DOHH2 (cell line): ENCODE measurements around the gene CACNB1.

Source experiments
- H3F3A ChIP-seq: fragments of 200-600 bp; sonication (generic), shearing (Covaris generic); 2 replicates; pipeline ENCODE4 v1.6.0; 2016; ENCODE audit warnings: antibody characterized with exemption, mild to moderate bottlenecking; ENCODE audit not compliant: control insufficient read depth, insufficient read depth
- H3K27ac ChIP-seq: fragments of 200-600 bp; sonication (generic); 2 replicates; pipeline ENCODE4 v1.5.1; 2014; ENCODE audit warnings: low read depth, mild to moderate bottlenecking, low read length, moderate library complexity
- H3K27me3 ChIP-seq: fragments of 200-600 bp; sonication (generic); 2 replicates; pipeline ENCODE4 v1.6.1; 2014; ENCODE audit warnings: mild to moderate bottlenecking, low read length, mixed read lengths; ENCODE audit not compliant: control insufficient read depth
- H3K36me3 ChIP-seq: fragments of 200-600 bp; sonication (generic); 2 replicates; pipeline ENCODE4 v1.6.1; 2014; ENCODE audit warnings: mild to moderate bottlenecking, low read length, moderate library complexity, mixed read lengths; ENCODE audit not compliant: control insufficient read depth
- H3K4me1 ChIP-seq: fragments of 200-600 bp; sonication (generic); 2 replicates; pipeline ENCODE4 v1.6.1; 2014; ENCODE audit warnings: mild to moderate bottlenecking, low read length, mixed read lengths; ENCODE audit not compliant: control insufficient read depth
- H3K4me2 ChIP-seq: fragments of 200-600 bp; sonication (generic); 2 replicates; pipeline ENCODE4 v1.6.0; 2014; ENCODE audit warnings: mild to moderate bottlenecking, low read length, moderate library complexity
- H3K4me3 ChIP-seq: fragments of 200-600 bp; sonication (generic); 2 replicates; pipeline ENCODE4 v1.5.1; 2014; ENCODE audit warnings: mild to moderate bottlenecking, low read length, mixed read lengths
- H3K79me2 ChIP-seq: fragments of 200-600 bp; sonication (generic); 2 replicates; pipeline ENCODE4 v1.6.1; 2014; ENCODE audit warnings: mild to moderate bottlenecking, low read length, mixed read lengths; ENCODE audit not compliant: control insufficient read depth
- H3K9me2 ChIP-seq: fragments of 200-600 bp; sonication (generic); replicated peaks from 2 replicates; pipeline ENCODE4 v1.6.1; 2014; ENCODE audit warnings: mild to moderate bottlenecking, low read length, mixed read lengths; ENCODE audit not compliant: control insufficient read depth
- H3K9me3 ChIP-seq: fragments of 200-600 bp; sonication (generic); 2 replicates; pipeline ENCODE4 v1.6.1; 2014; ENCODE audit warnings: antibody characterized with exemption, low read length, mixed read lengths; ENCODE audit not compliant: control insufficient read depth, insufficient read depth
- H4K20me1 ChIP-seq: fragments of 200-600 bp; sonication (generic); 2 replicates; pipeline ENCODE4 v1.6.0; 2014; ENCODE audit warnings: low read depth, mild to moderate bottlenecking, antibody characterized with exemption, low read length, moderate library complexity; ENCODE audit not compliant: control insufficient read depth, insufficient read depth
- EZH2phosphoT487 ChIP-seq: fragments of 200-600 bp; sonication (generic); IDR thresholded peaks from 2 replicates; pipeline ENCODE4 v1.6.1; 2017; ENCODE audit warnings: borderline replicate concordance, mild to moderate bottlenecking, antibody characterized with exemption, low read length, moderate library complexity, mixed read lengths
- TF ChIP-seq, protein P1 (sequence below): fragments of 200-600 bp; sonication (generic); IDR thresholded peaks from one replicate; pipeline ENCODE4 v1.5.1; 2014; ENCODE audit warnings: antibody characterized with exemption, mild to moderate bottlenecking, low read depth, low read length; ENCODE audit not compliant: poor library complexity, severe bottlenecking

The CACNB1 gene

DNA sequence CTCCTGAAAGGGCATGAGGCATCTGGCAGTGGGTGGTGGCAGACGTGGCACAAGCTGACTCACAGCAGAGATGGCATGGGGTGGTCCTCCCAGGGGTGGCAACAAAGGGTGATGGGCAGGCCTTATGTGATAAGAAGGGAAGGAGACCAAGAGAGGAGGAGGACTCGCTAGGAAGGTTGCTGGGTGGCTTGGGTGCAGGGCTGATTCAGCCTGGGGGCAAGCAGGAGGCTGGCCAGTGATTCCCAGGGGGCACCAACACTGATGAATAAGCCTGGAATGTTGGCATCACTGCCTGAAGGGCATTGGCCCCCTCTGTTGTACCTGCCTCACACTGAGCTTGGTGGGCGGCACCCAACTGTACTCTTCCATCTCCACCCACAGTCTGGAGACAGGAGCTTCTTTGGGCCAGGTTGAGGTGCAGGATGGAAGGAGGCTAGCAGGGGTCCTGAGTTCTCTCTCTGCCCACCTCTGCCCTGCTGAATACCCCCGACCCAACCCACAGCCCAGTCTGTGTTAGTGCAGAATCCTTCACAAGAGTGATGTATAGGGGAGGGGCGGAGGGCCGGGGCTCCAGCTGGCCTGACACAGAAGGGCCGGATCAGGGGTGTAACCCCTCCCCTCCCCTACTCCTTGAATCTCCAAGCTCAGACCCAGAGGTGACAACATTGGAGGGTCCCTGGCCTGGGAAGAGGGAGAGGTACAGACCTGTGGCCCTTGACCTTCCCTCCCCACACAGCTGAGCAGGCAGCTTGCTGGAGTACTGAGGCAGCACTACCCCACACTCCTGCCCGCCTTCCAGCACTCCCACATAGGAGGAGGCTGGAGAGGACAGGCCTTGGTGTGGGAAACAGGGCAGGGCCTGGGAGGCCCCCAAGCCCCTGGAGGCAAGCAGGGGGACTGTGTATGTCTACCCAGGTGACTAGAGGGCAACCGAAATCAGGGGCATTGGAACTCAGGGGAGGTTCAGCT, 25.7 kb upstream of the CACNB1 start:
- Histone ChIP-seq H3K27me3 (peaks cover 44% of the 10 kb centered on the region), H3K4me3 (no peak overlapping the region), H3K79me2 (no peaks in the 10 kb centered on the region), H3F3A (no peaks in the 10 kb centered on the region), H3K4me1 (no peaks in the 10 kb centered on the region), H3K36me3 (no peaks in the 10 kb centered on the region), H3K9me2 (no peaks in the 10 kb centered on the region), H3K9me3 (no peaks in the 10 kb centered on the region), H4K20me1 (no peaks in the 10 kb centered on the region), H3K27ac (no peak overlapping the region), H3K4me2 (no peak overlapping the region)
- TF ChIP-seq, protein P1, sequence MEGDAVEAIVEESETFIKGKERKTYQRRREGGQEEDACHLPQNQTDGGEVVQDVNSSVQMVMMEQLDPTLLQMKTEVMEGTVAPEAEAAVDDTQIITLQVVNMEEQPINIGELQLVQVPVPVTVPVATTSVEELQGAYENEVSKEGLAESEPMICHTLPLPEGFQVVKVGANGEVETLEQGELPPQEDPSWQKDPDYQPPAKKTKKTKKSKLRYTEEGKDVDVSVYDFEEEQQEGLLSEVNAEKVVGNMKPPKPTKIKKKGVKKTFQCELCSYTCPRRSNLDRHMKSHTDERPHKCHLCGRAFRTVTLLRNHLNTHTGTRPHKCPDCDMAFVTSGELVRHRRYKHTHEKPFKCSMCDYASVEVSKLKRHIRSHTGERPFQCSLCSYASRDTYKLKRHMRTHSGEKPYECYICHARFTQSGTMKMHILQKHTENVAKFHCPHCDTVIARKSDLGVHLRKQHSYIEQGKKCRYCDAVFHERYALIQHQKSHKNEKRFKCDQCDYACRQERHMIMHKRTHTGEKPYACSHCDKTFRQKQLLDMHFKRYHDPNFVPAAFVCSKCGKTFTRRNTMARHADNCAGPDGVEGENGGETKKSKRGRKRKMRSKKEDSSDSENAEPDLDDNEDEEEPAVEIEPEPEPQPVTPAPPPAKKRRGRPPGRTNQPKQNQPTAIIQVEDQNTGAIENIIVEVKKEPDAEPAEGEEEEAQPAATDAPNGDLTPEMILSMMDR = no peak
- TF ChIP-seq EZH2phosphoT487 = no peak

DNA sequence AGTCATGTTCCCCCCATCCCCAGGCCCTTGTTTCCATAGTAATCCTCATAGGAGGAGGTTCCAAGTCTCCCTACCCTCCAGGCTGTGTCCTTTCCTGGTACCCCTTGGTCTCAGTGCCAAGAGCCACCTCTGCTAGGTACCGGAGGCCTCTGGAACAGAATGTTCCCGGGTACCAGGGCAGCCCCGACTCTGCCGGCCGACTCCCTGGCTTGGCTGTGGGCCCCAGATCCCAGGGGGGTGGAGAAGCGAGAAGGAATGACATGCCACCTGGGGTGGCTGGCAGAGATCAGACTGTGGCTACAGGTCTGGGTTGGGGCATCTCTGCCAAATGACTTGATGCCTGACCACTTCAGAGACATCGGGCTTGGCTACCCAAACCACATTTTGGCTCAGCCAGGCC, 24.7 kb upstream of the CACNB1 start:
- H4K20me1 ChIP-seq = no peaks in the 10 kb centered on the region
- no peaks in the 10 kb centered on the region for H3K9me3 ChIP-seq
- H3K9me2 ChIP-seq = no peaks in the 10 kb centered on the region
- H3K4me1 ChIP-seq = no peaks in the 10 kb centered on the region
- H3K27ac ChIP-seq = no peak overlapping the region
- no peak for TF ChIP-seq EZH2phosphoT487
- TF ChIP-seq, protein P1 = no peak
- no peaks in the 10 kb centered on the region for H3K79me2 ChIP-seq
- H3K36me3 ChIP-seq = no peaks in the 10 kb centered on the region
- no peaks in the 10 kb centered on the region for H3F3A ChIP-seq
- peaks cover 46% of the 10 kb centered on the region for H3K27me3 ChIP-seq
- no peak overlapping the region for H3K4me2 ChIP-seq
- H3K4me3 ChIP-seq = no peak overlapping the region

DNA sequence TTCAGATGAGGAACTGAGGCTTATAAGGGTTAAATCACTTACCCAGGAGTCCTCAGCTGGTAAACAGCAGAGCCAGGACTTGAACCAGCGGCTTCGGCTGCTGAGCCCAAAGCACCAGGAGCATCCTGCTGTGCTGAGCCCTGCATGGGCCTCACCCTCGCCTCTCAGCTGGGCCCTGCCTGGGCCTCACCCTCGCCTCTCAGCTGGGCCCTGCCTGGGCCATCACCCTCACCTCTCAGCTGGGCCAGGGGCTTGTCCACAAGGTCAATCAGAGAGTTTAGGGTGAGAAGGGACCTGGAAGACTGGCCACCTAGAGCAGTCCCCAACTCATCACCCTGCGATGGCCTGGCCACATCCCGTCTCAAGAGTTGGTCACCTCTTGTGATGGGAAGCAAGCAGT, 24.1 kb upstream of the CACNB1 start:
- Histone ChIP-seq H3K27me3 (peaks cover 49% of the 10 kb centered on the region), H3K4me2 (no peak overlapping the region), H3K9me2 (no peaks in the 10 kb centered on the region), H3K4me1 (no peaks in the 10 kb centered on the region), H3F3A (no peaks in the 10 kb centered on the region), H3K4me3 (no peak overlapping the region), H3K79me2 (no peaks in the 10 kb centered on the region), H3K27ac (no peak overlapping the region), H3K36me3 (no peaks in the 10 kb centered on the region), H4K20me1 (no peaks in the 10 kb centered on the region), H3K9me3 (no peaks in the 10 kb centered on the region)
- no peak for TF ChIP-seq EZH2phosphoT487
- TF ChIP-seq, protein P1 = no peak
